Sigmoid colon (tissue), 7 donors: Measurements from ENCODE around the gene TNFAIP1. TPM values are rescaled to one million over a fixed set of nuclear protein-coding genes. Genes with fewer than 3 reads are reported as not detected.

Source experiments
- DNase-seq: peaks from one replicate; pipeline ENCODE4 v3.0.0-alpha.2; 2019
- H3K27ac ChIP-seq, 4 donors: fragments of 200-600 bp; sonication (generic); one replicate each; pipeline ENCODE4 v1.5.1; 2016 to 2019; ENCODE audit warnings: mild to moderate bottlenecking in 1 of 4
- H3K27me3 ChIP-seq, 3 donors: fragments of 200-600 bp; sonication (generic); one replicate each; pipeline ENCODE4 v1.5.1; 2019; ENCODE audit warnings: mild to moderate bottlenecking in 1 of 3
- H3K36me3 ChIP-seq, 4 donors: fragments of 200-600 bp; sonication (generic); one replicate each; pipeline ENCODE4 v1.5.1; 2016 to 2019
- H3K4me1 ChIP-seq, 4 donors: fragments of 200-600 bp; sonication (generic); one replicate each; pipeline ENCODE4 v1.5.1; 2017 to 2019
- H3K4me3 ChIP-seq, 4 donors: fragments of 200-600 bp; sonication (generic); one replicate each; pipeline ENCODE4 v1.5.1; 2017 to 2019; ENCODE audit warnings: mild to moderate bottlenecking in 2 of 4, moderate library complexity in 1 of 4
- H3K9me3 ChIP-seq, 4 donors: fragments of 200-600 bp in 3 of 4; sonication (generic) in 3 of 4; one replicate each; pipeline versions ENCODE4 v1.5.1 to v1.6.1; 2013 to 2019
- EP300 ChIP-seq, 4 donors: sonication (generic); formaldehyde crosslinking; IDR thresholded peaks; one replicate each; pipeline ENCODE4 v1.6.1; 2017; ENCODE audit warnings: antibody characterized with exemption in 4 of 4
- POLR2A ChIP-seq, 2 donors: fragments of 450-650 bp; IDR thresholded peaks; one replicate each; pipeline ENCODE4 v1.6.1; 2016; ENCODE audit warnings: antibody characterized with exemption in 2 of 2, mild to moderate bottlenecking in 2 of 2, moderate library complexity in 2 of 2
- POLR2AphosphoS5 ChIP-seq, 4 donors: sonication (generic); formaldehyde crosslinking; IDR thresholded peaks; one replicate each; pipeline ENCODE4 v1.6.1; 2017; ENCODE audit warnings: antibody characterized with exemption in 4 of 4
- WGBS, 2 donors: extraction: QIAGEN DNeasy Blood & Tissue Kit; methylation state at CpG; one replicate each; pipeline ENCODE4 v1.1.7; 2013; 5-methylcytosine and 5-hydroxymethylcytosine counted together
- intact Hi-C: fragments of 100-400 bp; cut with DNase I; formaldehyde crosslinking; loops from one replicate; pipeline ENCODE4 v1.15.1; 2023
- polyA plus RNA-seq, 3 donors: library from polyadenylated mRNA; stranded (reverse); fragments of 200-250 nt; gene quantifications; one replicate each; pipeline ENCODE4 v1.2.3, GENCODE V29; 2013
- total RNA-seq, 4 donors: library from RNA; depleted of rRNA; stranded (reverse); fragments of >200 nt; gene quantifications; one replicate each; pipeline ENCODE4 v1.1.0, GENCODE V29; 2016
- TF ChIP-seq, protein P1 (sequence below), 4 experiments: fragments of 450-650 bp in 3 of 4; fragments of 200-600 bp in 1 of 4; IDR thresholded peaks; one replicate each; pipeline ENCODE4 v1.5.1; 2016 to 2019; ENCODE audit warnings: antibody characterized with exemption in 4 of 4, mild to moderate bottlenecking in 3 of 4, moderate library complexity in 2 of 4
- donor health status: healthy with polysubstance abuse.
- donor health status: Bipolar disorder and iron deficiency.
- donor health status: healthy.

TNFAIP1 gene
- total and polyA plus RNA-seq, 7 donors = 14.6 to 20.8 (median 17.2) TPM

DNA sequence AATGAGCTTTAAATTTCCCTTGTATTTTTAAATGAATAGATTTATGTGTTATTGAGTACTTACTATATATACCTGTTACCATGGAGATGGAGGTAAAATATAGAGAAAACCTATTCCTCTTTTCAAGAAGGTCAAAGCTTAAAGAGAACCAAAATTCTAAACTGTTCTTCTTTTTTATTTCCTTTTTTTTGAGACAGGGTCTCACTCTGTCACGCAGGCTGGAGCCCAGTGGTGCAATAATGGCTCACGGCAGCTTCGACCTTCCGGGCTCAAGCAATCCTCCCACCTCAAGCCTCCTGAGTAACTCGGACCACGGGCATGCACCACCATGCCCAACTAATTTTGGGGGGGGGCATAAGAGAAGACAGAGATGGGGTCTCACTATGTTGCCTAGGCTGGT is 41.6 kb upstream of the TNFAIP1 start:
- intact Hi-C loops = no loop called here
- Histone ChIP-seq H3K4me1 (no peaks in the 10 kb centered on the region), H3K9me3 (no peaks in the 10 kb centered on the region), H3K36me3 (no peaks in the 10 kb centered on the region), H3K27me3 (peaks cover 0 to 6% (median 0%) of the 10 kb centered on the region in 3 donors), H3K27ac (no peak overlapping the region), H3K4me3 (no peak overlapping the region)
- DNase-seq = no peak
- no peak for TF ChIP-seq POLR2A (IDR thresholded peaks at IDR 0.05)
- no peak for TF ChIP-seq EP300 (IDR thresholded peaks at IDR 0.05)
- no peak for TF ChIP-seq POLR2AphosphoS5 (IDR thresholded peaks at IDR 0.05)
- TF ChIP-seq, protein P1, sequence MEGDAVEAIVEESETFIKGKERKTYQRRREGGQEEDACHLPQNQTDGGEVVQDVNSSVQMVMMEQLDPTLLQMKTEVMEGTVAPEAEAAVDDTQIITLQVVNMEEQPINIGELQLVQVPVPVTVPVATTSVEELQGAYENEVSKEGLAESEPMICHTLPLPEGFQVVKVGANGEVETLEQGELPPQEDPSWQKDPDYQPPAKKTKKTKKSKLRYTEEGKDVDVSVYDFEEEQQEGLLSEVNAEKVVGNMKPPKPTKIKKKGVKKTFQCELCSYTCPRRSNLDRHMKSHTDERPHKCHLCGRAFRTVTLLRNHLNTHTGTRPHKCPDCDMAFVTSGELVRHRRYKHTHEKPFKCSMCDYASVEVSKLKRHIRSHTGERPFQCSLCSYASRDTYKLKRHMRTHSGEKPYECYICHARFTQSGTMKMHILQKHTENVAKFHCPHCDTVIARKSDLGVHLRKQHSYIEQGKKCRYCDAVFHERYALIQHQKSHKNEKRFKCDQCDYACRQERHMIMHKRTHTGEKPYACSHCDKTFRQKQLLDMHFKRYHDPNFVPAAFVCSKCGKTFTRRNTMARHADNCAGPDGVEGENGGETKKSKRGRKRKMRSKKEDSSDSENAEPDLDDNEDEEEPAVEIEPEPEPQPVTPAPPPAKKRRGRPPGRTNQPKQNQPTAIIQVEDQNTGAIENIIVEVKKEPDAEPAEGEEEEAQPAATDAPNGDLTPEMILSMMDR (IDR thresholded peaks at IDR 0.05) = no peak
- WGBS, 2 donors = 62 to 87% methylated on average over 6 of the region's 6 CpGs

DNA sequence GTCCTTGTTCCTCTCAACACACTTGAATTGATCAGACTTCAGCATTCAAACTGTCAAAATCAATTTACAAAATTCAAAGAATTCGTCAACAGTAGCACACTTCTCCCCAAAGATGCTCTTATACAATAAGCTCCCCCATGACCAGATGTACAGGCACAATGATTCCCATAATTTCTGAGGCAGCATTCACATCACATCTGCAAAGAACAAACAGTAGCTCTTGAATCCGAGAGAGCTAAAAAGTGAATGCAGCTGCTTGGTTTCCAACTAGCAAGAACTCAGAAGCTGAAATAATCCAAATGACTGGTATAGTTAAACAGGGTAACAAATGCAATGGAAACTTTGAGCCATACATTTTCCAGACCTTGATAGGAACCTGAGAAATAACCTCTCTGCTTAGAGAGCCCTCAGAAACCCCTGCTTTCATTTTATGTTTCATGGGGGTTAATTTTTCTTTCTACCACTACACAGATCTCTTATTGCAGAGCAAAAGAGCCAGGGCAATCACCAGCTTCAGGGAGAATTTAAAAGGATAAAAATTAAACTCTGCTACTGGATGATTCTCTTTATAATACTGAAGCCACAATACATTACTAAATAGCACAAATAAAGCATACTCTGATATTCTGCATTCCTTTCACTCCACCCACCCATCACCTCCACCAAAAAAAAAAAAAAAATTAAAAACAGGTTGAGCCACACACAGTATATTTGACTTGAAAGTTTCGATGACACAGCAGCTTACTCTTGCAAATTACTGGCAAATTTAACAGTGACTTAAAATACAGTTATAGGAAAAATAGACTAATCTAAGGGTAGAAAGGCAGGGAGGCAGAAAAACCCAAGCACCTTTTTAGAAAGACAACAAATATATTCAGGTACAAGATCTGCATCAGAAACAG is 39.6 kb upstream of the TNFAIP1 start:
- 61 to 66% methylated on average over 3 of the region's 3 CpGs for WGBS, 2 donors
- TF ChIP-seq POLR2A (IDR thresholded peaks at IDR 0.05) = no peak
- TF ChIP-seq POLR2AphosphoS5 (IDR thresholded peaks at IDR 0.05) = no peak
- TF ChIP-seq, protein P1 (IDR thresholded peaks at IDR 0.05) = no peak
- TF ChIP-seq EP300 (IDR thresholded peaks at IDR 0.05) = no peak
- Histone ChIP-seq H3K36me3 (no peaks in the 10 kb centered on the region), H3K4me3 (no peak overlapping the region), H3K9me3 (no peaks in the 10 kb centered on the region), H3K27ac (no peak overlapping the region), H3K4me1 (no peaks in the 10 kb centered on the region), H3K27me3 (peaks cover 0 to 6% (median 0%) of the 10 kb centered on the region in 3 donors)
- intact Hi-C loops = no loop called here
- DNase-seq = no peak

DNA sequence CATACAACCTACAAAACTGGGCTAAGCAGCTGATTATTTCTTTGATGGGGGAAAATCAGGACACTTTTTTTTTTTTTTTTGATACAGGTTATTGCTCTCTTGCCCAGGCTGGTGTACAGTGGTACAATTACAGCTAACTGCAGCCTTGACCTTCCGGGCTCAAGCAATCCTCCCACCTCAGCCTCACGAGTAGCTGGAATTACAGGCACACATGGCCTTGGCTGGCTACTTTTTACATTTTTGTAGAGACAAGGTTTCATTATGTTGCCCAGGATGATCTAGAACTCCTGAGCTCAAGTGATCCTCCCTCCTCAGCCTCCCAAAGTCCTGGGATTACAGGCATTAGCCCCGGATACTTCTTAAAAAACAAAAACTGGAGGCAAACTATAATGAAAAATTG is 37.1 kb upstream of the TNFAIP1 start:
- DNase-seq = no peak
- no peaks in the 10 kb centered on the region for H3K4me1 ChIP-seq
- no peaks in the 10 kb centered on the region for H3K36me3 ChIP-seq
- H3K9me3 ChIP-seq = no peaks in the 10 kb centered on the region
- 74 to 90% methylated on average over 3 of the region's 3 CpGs for WGBS, 2 donors
- intact Hi-C loops = no loop called here
- no peak overlapping the region for H3K4me3 ChIP-seq
- TF ChIP-seq, protein P1 (IDR thresholded peaks at IDR 0.05) = no peak
- TF ChIP-seq EP300 (IDR thresholded peaks at IDR 0.05) (no peak), POLR2A (IDR thresholded peaks at IDR 0.05) (no peak), POLR2AphosphoS5 (IDR thresholded peaks at IDR 0.05) (no peak)
- no peak overlapping the region for H3K27ac ChIP-seq
- H3K27me3 ChIP-seq = peaks cover 0 to 3% (median 0%) of the 10 kb centered on the region in 3 donors

DNA sequence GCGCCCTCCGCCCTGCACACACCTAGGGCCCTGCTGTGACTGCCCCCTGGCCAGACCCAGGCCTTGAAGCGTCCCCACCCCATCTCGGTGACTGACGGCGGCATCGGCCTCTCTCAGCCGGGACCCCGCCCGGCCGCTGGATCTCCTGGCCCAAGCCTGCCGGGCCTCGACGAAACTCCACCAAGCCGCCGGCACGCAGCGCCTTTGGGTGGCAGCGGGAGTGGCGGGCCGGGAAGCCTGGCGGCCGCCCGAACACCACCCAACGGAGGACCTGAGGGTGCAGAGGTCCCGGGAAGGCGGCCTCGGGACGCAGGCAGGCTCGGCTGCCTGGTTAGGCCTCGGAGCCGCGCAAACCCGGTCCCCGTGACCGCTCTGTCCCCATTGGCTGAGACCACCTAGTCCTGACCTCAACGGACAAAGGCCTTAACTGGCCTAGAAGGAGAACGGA is 28.6 kb upstream of the TNFAIP1 start:
- intact Hi-C loops = no loop called here
- 30 to 44% methylated on average over 38 of the region's 38 CpGs for WGBS, 2 donors
- DNase-seq = no peak
- Histone ChIP-seq H3K9me3 (no peaks in the 10 kb centered on the region), H3K4me3 (no peak overlapping the region), H3K27me3 (peaks cover 0 to 14% (median 13%) of the 10 kb centered on the region in 3 donors), H3K36me3 (no peaks in the 10 kb centered on the region), H3K27ac (no peak overlapping the region), H3K4me1 (no peaks in the 10 kb centered on the region)
- TF ChIP-seq, protein P1 (IDR thresholded peaks at IDR 0.05) = no peak
- no peak for TF ChIP-seq POLR2A (IDR thresholded peaks at IDR 0.05)
- no peak for TF ChIP-seq EP300 (IDR thresholded peaks at IDR 0.05)
- TF ChIP-seq POLR2AphosphoS5 (IDR thresholded peaks at IDR 0.05) = no peak
